IMR-90 (cell line): ENCODE measurements around the gene IRAK3. TPM values are rescaled to one million over a fixed set of nuclear protein-coding genes. Genes with fewer than 3 reads are reported as not detected.

Experiments used
- ATAC-seq: fragments of 200-7000 bp; cut with Tn5 transposase; 2 replicates; pipeline ENCODE4 v1.9.1; 2020; ENCODE audit warnings: low read depth, mild to moderate bottlenecking, moderate library complexity
- BruUV-seq: library from RNA; stranded (reverse); fragments of 400-500 nt; replicated peaks from 2 replicates; lab custom pipeline; 2021; lab: Mats Ljungman, UMichigan
- CTCF ChIA-PET: fragments of 300-600 bp; formaldehyde crosslinking; extraction: SDS; loops from one replicate; lab custom pipeline; 2021; ENCODE audit warnings: antibody characterized with exemption; lab: Yijun Ruan, JAX
- POLR2A ChIA-PET: fragments of 300-600 bp; sonication (Branson Sonifier 250); formaldehyde crosslinking; loops from one replicate; lab custom pipeline; 2022; ENCODE audit warnings: antibody characterized with exemption; ENCODE audit not compliant: unreplicated experiment; lab: Charles Lee
- DNase-seq: peaks from one replicate; pipeline ENCODE4 v3.0.0; 2013
- H2AFZ ChIP-seq: replicated peaks from 2 replicates; pipeline ENCODE3; 2013; ENCODE audit warnings: low read length, mild to moderate bottlenecking; ENCODE audit not compliant: poor library complexity
- H2AK5ac ChIP-seq: 2 replicates; pipeline ENCODE4 v1.6.1; 2013; ENCODE audit warnings: low read depth, low read length, inconsistent platforms
- H2AK9ac ChIP-seq: replicated peaks from 2 replicates; pipeline ENCODE3; 2013; ENCODE audit warnings: mild to moderate bottlenecking, low read depth, low read length, moderate library complexity; ENCODE audit not compliant: poor library complexity
- H2BK120ac ChIP-seq: 2 replicates; pipeline ENCODE4 v1.6.1; 2013; ENCODE audit warnings: low read depth, low read length, inconsistent platforms
- H2BK15ac ChIP-seq: 3 replicates; pipeline ENCODE4 v1.6.1; 2013; ENCODE audit warnings: low read depth, low read length, inconsistent platforms
- H2BK20ac ChIP-seq: 2 replicates; pipeline ENCODE4 v1.6.1; 2013; ENCODE audit warnings: low read depth, mild to moderate bottlenecking, inconsistent platforms, low read length, moderate library complexity
- H2BK5ac ChIP-seq: 2 replicates; pipeline ENCODE4 v1.6.1; 2013; ENCODE audit warnings: mild to moderate bottlenecking, low read depth, low read length, inconsistent platforms; ENCODE audit not compliant: poor library complexity, severe bottlenecking
- H3K14ac ChIP-seq: replicated peaks from 2 replicates; pipeline ENCODE4 v1.6.1; 2013; ENCODE audit warnings: low read depth, low read length, inconsistent platforms
- H3K18ac ChIP-seq: 2 replicates; pipeline ENCODE4 v1.6.1; 2013; ENCODE audit warnings: low read depth, low read length, control low read depth
- H3K23ac ChIP-seq: 2 replicates; pipeline ENCODE4 v1.6.1; 2013; ENCODE audit warnings: low read depth, low read length, inconsistent platforms
- H3K27ac ChIP-seq: 2 replicates; pipeline ENCODE4 v1.5.1; 2013; ENCODE audit warnings: mild to moderate bottlenecking, control low read depth, low read length; ENCODE audit not compliant: insufficient read depth
- H3K27me3 ChIP-seq: 2 replicates; pipeline ENCODE4 v1.6.1; 2013; ENCODE audit warnings: low read length; ENCODE audit not compliant: control insufficient read depth, insufficient read depth
- H3K36me3 ChIP-seq: 2 replicates; pipeline ENCODE4 v1.6.1; 2013; ENCODE audit warnings: low read length, mixed read lengths; ENCODE audit not compliant: control insufficient read depth, insufficient read depth
- H3K4ac ChIP-seq: 2 replicates; pipeline ENCODE4 v1.6.1; 2013; ENCODE audit warnings: low read depth, low read length, inconsistent platforms
- H3K4me1 ChIP-seq: 2 replicates; pipeline ENCODE4 v1.6.1; 2013; ENCODE audit warnings: low read length, mixed read lengths; ENCODE audit not compliant: control insufficient read depth, insufficient read depth
- H3K4me2 ChIP-seq: 2 replicates; pipeline ENCODE4 v1.6.1; 2013; ENCODE audit warnings: low read depth, mild to moderate bottlenecking, control low read depth, low read length, moderate library complexity
- H3K4me3 ChIP-seq: 2 replicates; pipeline ENCODE4 v1.5.1; 2013; ENCODE audit warnings: low read depth, mild to moderate bottlenecking, control low read depth, low read length, moderate library complexity; ENCODE audit not compliant: insufficient read depth
- H3K56ac ChIP-seq: 2 replicates; pipeline ENCODE4 v1.6.1; 2013; ENCODE audit warnings: low read length, inconsistent platforms; ENCODE audit not compliant: insufficient read depth; ENCODE audit errors: extremely low read depth
- H3K79me1 ChIP-seq, 2 experiments: 2 replicates each; pipeline ENCODE4 v1.6.1; 2013; ENCODE audit warnings: low read length in 2 of 2, inconsistent platforms in 1 of 2, low read depth in 1 of 2
- H3K9ac ChIP-seq: 2 replicates; pipeline ENCODE4 v1.6.1; 2013; ENCODE audit warnings: low read depth, low read length, control low read depth
- H3K9me1 ChIP-seq: 2 replicates; pipeline ENCODE4 v1.6.1; 2013; ENCODE audit warnings: low read length, inconsistent platforms; ENCODE audit not compliant: insufficient read depth
- H3K9me3 ChIP-seq: 2 replicates; pipeline ENCODE4 v1.6.1; 2013; ENCODE audit warnings: low read length; ENCODE audit not compliant: control insufficient read depth, insufficient read depth
- H4K20me1 ChIP-seq: 2 replicates; pipeline ENCODE4 v1.6.1; 2013; ENCODE audit warnings: low read length, inconsistent platforms; ENCODE audit not compliant: insufficient read depth
- H4K5ac ChIP-seq: 2 replicates; pipeline ENCODE4 v1.6.1; 2013; ENCODE audit warnings: mild to moderate bottlenecking, low read depth, low read length, control low read depth
- H4K8ac ChIP-seq, 2 experiments: 2 replicates each; pipeline ENCODE4 v1.6.1; 2013; ENCODE audit warnings: low read depth in 2 of 2, low read length in 2 of 2, control low read depth in 1 of 2, inconsistent platforms in 1 of 2
- H4K91ac ChIP-seq: 2 replicates; pipeline ENCODE4 v1.6.1; 2013; ENCODE audit warnings: low read depth, low read length, inconsistent platforms; ENCODE audit not compliant: insufficient read depth
- CEBPB ChIP-seq: IDR thresholded peaks from 2 replicates; pipeline ENCODE4 v1.6.1; 2012; ENCODE audit warnings: low read depth, low read length, improper control_type of control experiment
- CTCF ChIP-seq: conservative IDR thresholded peaks from 2 replicates; pipeline ENCODE4 v1.5.1; 2012; ENCODE audit warnings: mild to moderate bottlenecking, low read depth, low read length, improper control_type of control experiment
- WGBS, 2 experiments: methylation state at CpG; one replicate each; pipeline versions ENCODE4 v1.1.5 to v1.1.7; 2013; ENCODE audit warnings: missing lambda C conversion rate in 2 of 2; ENCODE audit not compliant: insufficient read length in 1 of 2; ENCODE audit errors: extremely low coverage in 2 of 2; 5-methylcytosine and 5-hydroxymethylcytosine counted together
- dilution Hi-C: fragments of 300-500 bp; cut with HindIII; formaldehyde crosslinking; loops from one replicate; pipeline ENCODE4 v1.14.3; 2018; ENCODE audit warnings: low sequenced_read_pairs; ENCODE audit not compliant: unreplicated experiment
- in situ Hi-C: fragments of 300-500 bp; cut with MboI; formaldehyde crosslinking; loops from 3 replicates; pipeline ENCODE4 v1.14.3; 2019; ENCODE audit warnings: low sequenced_read_pairs, inconsistent platforms, mixed read lengths
- intact Hi-C: fragments of 100-400 bp; cut with micrococcal nuclease; formaldehyde crosslinking; loops from 2 replicates; pipeline ENCODE4 v1.10.0; 2022
- polyA plus RNA-seq, 3 experiments: library from polyadenylated mRNA; depleted of rRNA; stranded (reverse); fragments of >200 nt; gene quantifications; 2 replicates each; pipeline ENCODE4 v1.2.3, GENCODE V29; 2012; ENCODE audit warnings: low replicate concordance in 1 of 3
- total RNA-seq: library from RNA; depleted of rRNA; stranded (reverse); fragments of >200 nt; gene quantifications from 2 replicates; pipeline ENCODE4 v1.2.3, GENCODE V29; 2012

Gene IRAK3
- total and polyA plus RNA-seq, 2 of the 4 experiments (the other 2 are of a cell fraction): 0.53 to 0.72 TPM

GRCh38 chr12:66297923-66298322 is 108.9 kb downstream of the IRAK3 start:
- Histone ChIP-seq H3K4me3 (no peak overlapping the region), H2BK5ac (no peak overlapping the region), H2BK15ac (no peak overlapping the region), H4K8ac (no peak overlapping the region), H3K4me1 (no peaks in the 10 kb centered on the region), H4K5ac (no peak overlapping the region), H3K9me1 (no peaks in the 10 kb centered on the region), H3K9me3 (no peaks in the 10 kb centered on the region), H2AK9ac (no peak overlapping the region), H3K18ac (no peak overlapping the region), H3K4ac (no peak overlapping the region), H3K9ac (no peak overlapping the region), H2AK5ac (no peak overlapping the region), H3K27ac (no peak overlapping the region), H2BK20ac (no peak overlapping the region), H3K14ac (no peak overlapping the region), H3K23ac (no peak overlapping the region), H3K79me1 (peaks cover 0 to 4% of the 10 kb centered on the region in 2 experiments; a peak in 2 of 4 replicates), H3K27me3 (peaks cover 5% of the 10 kb centered on the region), H3K36me3 (no peaks in the 10 kb centered on the region), H4K91ac (no peak overlapping the region), H4K20me1 (no peaks in the 10 kb centered on the region), H2AFZ (no peak overlapping the region), H3K56ac (no peak overlapping the region), H3K4me2 (no peak overlapping the region), H2BK120ac (no peak overlapping the region)
- DNase-seq (no peak), ATAC-seq (no peak)
- dilution Hi-C loops: no loop called here
- no CpG with 5 or more reads among the region's 3 CpGs for WGBS, 2 experiments
- ChIA-PET POLR2A (no interaction called here), CTCF (no interaction called here)
- in situ Hi-C loops: no loop called here
- peak; percentile 81 for TF ChIP-seq CEBPB
- TF ChIP-seq CTCF: no peak
- no TSS peak for BruUV-seq
- intact Hi-C loops: no loop called here
